MG63 (cell line): ENCODE data around the gene ZNF556. TPM values are rescaled to one million over a fixed set of nuclear protein-coding genes. Genes with fewer than 3 reads are reported as not detected.
"Not testable (repeated sequence)": the region's sequence is repeated elsewhere in the genome, so short reads cannot be mapped to it uniquely, and the experiment has no call there.

Experiments
- DNase-seq: peaks from one replicate; pipeline ENCODE4 v3.0.0-alpha.2; 2020
- H3K27me3 ChIP-seq: fragments of 250-450 bp; sonication (Bioruptor Pico); 2 replicates; pipeline ENCODE4 v1.5.1; 2020; ENCODE audit warnings: mild to moderate bottlenecking, moderate library complexity
- H3K36me3 ChIP-seq: fragments of 250-450 bp; sonication (Bioruptor Pico); 2 replicates; pipeline ENCODE4 v1.5.1; 2020; ENCODE audit warnings: mild to moderate bottlenecking, moderate library complexity
- H3K4me3 ChIP-seq: fragments of 250-450 bp; sonication (Bioruptor Pico); 2 replicates; pipeline ENCODE4 v1.5.1; 2020; ENCODE audit warnings: mild to moderate bottlenecking, moderate library complexity
- H3K9me3 ChIP-seq: fragments of 250-450 bp; sonication (Bioruptor Pico); 2 replicates; pipeline ENCODE4 v1.5.1; 2020; ENCODE audit warnings: mild to moderate bottlenecking, moderate library complexity
- total RNA-seq: library from RNA; depleted of rRNA; stranded (reverse); fragments of >200 nt; shearing (Covaris generic); gene quantifications from 2 replicates; pipeline ENCODE4 v1.2.3, GENCODE V29; 2014; ENCODE audit warnings: low replicate concordance

The ZNF556 gene
- total RNA-seq, 1 experiment from 2014 or later = 0.13 TPM

DNA sequence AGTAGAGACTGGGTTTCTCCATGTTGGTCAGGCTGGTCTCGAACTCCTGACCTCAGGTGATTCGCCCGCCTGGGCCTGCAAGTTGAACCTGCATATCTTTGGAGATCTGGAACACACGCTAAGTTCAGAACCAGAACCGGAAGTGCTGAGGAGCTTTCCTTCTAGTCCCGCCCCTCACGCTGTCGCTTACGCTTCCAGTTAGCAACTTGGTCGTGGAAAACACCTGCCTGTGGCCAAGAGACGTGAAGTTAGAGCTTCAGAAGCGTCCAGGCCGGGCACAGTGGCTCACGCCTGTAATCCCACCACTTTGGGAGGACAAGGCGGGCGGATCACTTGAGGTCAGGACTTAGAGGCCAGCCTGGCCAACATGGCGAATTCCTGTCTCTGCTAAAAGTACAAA, 18.6 kb downstream of the ZNF556 start:
- H3K9me3 ChIP-seq = no peaks in the 10 kb centered on the region
- no peak overlapping the region for H3K4me3 ChIP-seq
- no peaks in the 10 kb centered on the region for H3K36me3 ChIP-seq
- DNase-seq = no peak
- H3K27me3 ChIP-seq = no peaks in the 10 kb centered on the region

DNA sequence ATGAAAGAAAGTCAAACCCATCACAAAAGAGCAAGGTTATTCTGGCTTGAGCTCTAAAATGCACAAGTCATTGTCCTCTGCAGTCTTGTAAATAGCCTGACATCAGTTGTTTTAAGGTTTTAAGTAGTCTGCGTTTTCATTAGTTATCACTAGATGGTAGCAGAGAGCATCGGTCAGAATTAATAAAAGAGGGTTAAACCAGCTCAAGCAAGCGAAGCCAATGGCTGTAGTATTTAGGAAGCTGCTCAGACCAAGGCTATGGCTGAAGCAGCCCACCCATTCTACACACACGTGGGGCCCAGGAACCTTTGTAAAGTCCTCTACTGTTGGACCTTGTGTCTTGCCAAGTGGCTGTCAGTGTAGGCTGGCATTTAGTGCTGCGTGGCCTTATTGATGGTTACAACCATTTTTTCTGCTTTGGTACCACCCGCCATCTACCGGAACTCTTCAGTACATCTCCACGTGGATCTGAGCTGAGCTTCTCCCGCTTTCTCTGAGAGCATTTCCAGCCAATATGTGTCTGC, 20.3 kb downstream of the ZNF556 start:
- Histone ChIP-seq H3K9me3 (no peaks in the 10 kb centered on the region), H3K27me3 (no peaks in the 10 kb centered on the region), H3K36me3 (no peaks in the 10 kb centered on the region), H3K4me3 (no peak overlapping the region)
- DNase-seq = no peak

DNA sequence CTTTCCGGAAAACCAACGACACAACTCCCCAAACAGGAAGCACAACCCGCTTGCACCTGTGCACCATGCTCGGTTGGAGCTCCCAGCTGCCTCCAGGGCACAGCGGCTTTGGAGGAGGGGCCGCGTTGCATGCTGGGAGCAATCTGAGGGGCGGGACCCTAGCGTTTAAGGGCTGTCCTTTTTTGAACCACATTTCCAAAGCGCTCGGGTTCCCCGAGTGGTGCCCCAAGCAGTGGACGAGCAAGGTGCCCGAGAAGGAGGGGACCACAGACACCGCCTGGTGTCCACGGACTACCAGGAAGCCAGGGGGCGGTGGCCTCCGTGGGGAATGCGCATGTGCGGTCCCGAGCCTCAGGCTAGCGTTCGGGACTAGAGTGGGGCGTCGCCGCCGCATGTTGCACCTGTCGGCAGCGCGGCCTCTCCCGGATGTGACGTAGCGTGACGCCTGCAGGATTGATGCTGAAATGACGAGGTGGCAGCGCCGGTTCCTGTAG, 21.6 kb downstream of the ZNF556 start:
- H3K27me3 ChIP-seq = no peaks in the 10 kb centered on the region
- no peak overlapping the region for H3K4me3 ChIP-seq
- no peak for DNase-seq
- H3K36me3 ChIP-seq = no peaks in the 10 kb centered on the region
- no peaks in the 10 kb centered on the region for H3K9me3 ChIP-seq

DNA sequence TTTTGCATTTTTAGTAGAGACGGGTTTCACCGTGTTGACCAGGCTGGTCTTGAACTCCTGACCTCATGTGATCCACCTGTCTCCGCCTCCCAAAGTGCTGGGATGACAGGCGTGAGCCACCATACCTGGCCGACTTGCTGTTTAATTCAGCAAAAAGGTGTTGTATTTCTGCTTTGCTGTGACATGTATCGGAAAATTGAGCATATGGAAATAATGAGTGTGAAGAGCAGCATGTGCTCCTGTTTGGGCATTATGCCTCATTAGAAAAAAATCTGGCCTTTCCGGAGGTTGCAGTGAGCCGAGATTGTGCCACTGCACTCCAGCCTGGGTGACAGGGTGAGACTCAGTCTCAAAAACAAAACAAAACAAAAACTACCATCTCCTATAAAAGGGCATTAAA, 23.4 kb downstream of the ZNF556 start:
- DNase-seq, H3K36me3 ChIP-seq, H3K27me3 ChIP-seq, H3K9me3 ChIP-seq, H3K4me3 ChIP-seq: not testable (repeated sequence)

DNA sequence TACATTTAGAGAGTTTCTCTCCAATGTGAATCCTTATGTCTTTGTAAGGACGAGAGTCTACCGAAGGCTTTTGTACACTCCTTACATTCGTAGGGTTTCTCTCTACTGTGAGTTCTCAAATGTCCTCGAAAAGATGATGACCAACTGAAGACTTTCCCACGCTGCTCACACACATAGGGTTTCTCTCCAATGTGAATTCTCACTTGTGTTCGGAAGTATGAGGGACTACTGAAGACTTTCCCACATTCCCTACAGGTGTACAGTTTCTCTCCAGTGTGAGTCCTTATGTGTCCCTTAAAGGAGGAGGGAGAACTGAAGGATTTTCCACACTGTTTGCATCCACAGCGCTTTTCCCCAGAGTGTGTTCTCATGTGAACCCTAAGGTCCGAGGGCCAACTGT, 29.6 kb downstream of the ZNF556 start:
- no peak for DNase-seq
- H3K27me3 ChIP-seq = no peaks in the 10 kb centered on the region
- H3K36me3 ChIP-seq = no peaks in the 10 kb centered on the region

DNA sequence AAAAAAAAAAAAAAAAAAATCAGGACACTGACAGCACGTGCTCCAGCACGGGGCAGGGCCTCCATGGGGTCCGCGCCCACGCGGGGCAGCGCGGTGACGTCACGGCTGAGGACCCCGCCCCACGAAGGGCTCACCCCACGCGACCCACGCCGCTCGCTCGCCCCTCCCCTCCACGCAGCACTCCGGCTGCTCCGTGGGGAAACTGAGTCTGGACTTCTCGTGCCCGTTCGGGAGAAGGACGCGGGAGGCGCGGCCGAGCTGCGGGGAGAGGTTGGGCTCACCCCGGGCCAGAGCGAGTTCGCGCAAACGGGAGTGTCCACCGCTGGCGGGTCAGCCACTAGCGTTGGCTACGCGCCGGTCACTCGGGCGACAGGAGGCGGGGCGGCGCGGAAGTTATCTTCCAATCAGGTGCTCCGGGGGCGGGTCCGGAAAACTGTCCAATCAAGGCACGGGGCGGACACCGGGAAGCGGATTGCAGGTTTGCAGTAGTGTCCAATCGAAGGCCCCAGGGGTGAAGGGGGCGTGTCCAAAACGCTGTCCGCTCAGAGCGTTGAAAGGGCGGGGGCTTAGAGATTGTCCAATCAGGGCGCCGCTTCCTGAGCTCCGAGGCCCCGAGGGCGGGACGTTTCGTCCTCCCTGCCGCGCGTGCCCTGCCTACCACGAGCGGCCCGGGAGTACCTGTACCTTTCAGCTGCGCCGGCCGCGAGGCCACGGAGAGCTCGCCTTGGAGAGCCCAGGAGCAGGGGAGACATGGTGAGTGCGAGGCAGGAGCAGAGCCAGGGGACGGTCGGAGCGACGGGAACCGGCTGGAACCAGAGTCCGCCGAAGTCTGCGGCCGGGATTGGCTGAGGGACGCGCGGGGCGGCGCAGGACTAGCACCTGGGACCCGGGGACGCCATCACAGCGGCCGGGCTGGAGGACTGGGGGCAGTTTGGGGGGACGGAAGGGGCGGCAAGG, 33.4 kb downstream of the ZNF556 start, which contains the start of gene ZNF57:
ZNF57 (plus strand) TSS at position 633 of the 957 bp plus-strand sequence; CDS start at position 751, 118 bp downstream.
- DNase-seq = peak; percentile 98
- Histone ChIP-seq H3K4me3 (peak within 1 kb of the TSS; percentile 79), H3K9me3 (no peaks in the 10 kb centered on the region), H3K36me3 (no peaks in the 10 kb centered on the region), H3K27me3 (no peaks in the 10 kb centered on the region)

More for the DNA sequence above, 29.6 kb downstream of the ZNF556 start:
- H3K4me3 ChIP-seq = no peak overlapping the region
- H3K9me3 ChIP-seq = no peaks in the 10 kb centered on the region

DNA sequence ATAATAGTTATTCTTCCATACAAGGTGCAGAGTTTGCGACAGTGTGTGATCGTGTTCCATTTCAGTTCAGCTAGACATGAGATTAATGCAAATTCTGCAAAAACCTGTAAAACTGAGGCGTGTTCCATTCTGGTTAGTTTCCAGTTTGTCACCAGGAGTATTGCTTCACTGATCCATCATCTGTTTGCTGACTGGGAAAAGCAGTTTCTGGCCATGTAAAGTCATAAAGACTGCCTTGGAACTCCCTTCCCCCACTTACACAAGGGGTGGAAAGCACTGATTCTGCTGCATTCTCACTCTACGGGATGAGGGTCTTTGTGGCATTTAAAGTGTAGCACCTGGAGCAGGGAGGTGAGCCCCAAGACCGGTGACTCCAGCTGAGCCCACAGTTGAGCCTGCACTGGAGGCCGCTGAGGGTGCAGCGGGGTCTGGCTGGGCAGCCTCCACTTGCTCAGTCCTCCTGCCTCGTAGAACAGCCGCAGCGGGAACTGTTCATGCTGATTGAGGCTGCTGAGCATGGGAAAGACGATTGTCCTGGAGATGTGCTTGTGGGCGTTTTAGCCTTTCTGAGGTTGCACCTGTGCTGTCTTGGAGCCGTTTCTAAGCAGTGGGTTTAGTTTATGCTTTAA, 35.6 kb downstream of the ZNF556 start:
- Histone ChIP-seq H3K36me3 (no peaks in the 10 kb centered on the region), H3K9me3 (no peaks in the 10 kb centered on the region), H3K4me3 (no peak overlapping the region), H3K27me3 (no peaks in the 10 kb centered on the region)
- no peak for DNase-seq

DNA sequence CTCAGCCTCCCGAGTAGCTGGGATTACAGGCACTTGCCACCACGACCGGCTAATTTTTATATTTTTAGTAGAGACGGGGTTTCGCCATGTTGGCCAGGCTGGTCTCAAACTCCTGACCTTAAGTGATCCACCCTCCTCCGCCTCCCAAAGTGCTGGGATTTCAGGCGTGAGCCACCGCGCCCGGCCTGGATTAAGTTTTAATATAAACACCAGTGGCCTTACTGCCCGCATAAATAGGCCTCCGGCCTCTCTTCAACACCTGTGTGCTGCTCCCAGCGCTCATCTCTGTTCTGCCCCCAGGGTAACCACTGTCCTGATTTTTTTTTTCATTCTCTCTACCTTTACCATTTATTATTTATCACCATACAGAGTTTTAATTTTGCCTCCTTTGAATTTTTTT, 36.2 kb downstream of the ZNF556 start:
- H3K36me3 ChIP-seq, H3K4me3 ChIP-seq, DNase-seq: not testable (repeated sequence)

DNA sequence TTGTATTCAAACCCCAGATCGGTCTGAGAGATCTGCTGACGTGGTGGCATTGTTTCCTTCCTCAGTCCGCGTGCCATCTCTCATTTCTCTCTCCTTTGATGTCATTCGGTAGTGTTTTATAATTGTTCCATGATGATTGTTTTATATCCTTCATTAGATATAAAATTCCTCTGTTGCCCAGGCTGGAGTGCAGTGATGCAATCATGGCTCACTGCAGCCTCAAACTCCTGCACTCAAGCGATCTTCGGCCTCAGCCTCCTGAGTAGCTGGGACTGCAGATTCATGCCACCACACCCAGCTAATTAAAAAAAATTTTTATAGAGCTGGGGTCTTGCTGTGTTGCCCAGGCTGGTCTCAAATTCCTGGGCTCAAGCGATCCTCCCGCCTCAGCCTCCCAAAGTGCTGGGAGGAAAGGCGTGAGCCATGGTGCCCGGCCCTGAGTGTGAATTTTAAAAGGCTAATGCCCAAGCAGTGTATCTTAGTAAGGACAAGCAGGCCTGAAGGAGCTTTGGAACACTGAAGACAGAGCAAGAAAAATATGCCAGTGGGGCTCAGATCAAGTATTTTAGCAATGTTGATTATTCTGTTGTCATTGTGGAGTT, 38.9 kb downstream of the ZNF556 start:
- Histone ChIP-seq H3K9me3 (no peaks in the 10 kb centered on the region), H3K36me3 (no peaks in the 10 kb centered on the region), H3K4me3 (no peak overlapping the region), H3K27me3 (no peaks in the 10 kb centered on the region)
- no peak for DNase-seq

More for the DNA sequence above, 36.2 kb downstream of the ZNF556 start:
- H3K27me3 ChIP-seq, H3K9me3 ChIP-seq: not testable (repeated sequence)

DNA sequence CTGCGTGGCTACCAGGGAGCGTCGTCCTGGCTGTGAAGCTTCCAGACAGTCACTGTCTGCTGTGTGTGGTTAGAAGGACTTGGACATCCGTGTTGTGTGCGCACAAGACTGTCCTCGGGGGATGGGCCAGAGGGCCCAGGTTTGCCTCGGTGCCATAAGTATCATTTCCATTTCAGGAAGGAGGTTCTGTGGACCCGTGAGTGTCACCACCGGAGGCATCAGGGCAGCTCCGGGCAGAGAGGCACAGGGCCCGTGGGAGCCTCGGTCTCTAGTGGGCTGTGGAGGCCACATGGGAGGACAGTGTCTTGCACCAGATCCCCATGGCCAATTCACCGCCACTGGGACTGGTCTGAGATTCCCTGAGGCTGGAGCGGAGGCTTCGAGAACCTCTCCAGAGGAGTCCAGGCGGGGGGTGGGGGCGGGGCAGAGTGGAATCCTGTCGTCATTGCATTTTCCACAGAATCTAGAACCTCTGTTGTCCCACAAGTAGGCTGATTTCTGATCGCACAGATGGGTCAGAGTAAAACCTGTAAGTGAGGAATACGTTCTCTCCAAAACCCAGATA, 39.6 kb downstream of the ZNF556 start:
- no peak for DNase-seq
- H3K27me3 ChIP-seq = no peaks in the 10 kb centered on the region
- no peak overlapping the region for H3K4me3 ChIP-seq
- no peaks in the 10 kb centered on the region for H3K36me3 ChIP-seq
- no peaks in the 10 kb centered on the region for H3K9me3 ChIP-seq

DNA sequence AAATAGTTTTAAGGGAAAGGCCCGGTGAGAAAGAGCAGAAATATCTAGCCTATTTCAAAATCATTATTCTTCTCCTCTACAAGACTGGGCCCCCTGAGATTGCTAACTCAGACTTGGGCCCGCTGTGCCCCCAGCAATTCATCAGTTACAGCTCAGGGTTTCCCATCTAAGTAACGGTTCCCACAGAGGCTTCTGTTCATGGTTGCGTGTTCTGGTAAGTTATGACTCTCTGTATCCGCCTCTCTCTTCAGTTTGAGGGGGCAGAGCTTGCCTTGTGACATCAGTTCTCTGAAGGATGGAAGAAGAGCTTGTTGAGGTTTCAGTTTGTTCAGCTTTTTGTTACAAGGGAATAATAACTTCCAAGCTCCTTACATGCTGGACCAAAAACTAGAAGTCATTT, 45.2 kb downstream of the ZNF556 start:
- H3K27me3 ChIP-seq = no peaks in the 10 kb centered on the region
- H3K9me3 ChIP-seq = peaks cover 6% of the 10 kb centered on the region
- no peak for DNase-seq
- no peak overlapping the region for H3K4me3 ChIP-seq
- peaks cover 17% of the 10 kb centered on the region for H3K36me3 ChIP-seq

DNA sequence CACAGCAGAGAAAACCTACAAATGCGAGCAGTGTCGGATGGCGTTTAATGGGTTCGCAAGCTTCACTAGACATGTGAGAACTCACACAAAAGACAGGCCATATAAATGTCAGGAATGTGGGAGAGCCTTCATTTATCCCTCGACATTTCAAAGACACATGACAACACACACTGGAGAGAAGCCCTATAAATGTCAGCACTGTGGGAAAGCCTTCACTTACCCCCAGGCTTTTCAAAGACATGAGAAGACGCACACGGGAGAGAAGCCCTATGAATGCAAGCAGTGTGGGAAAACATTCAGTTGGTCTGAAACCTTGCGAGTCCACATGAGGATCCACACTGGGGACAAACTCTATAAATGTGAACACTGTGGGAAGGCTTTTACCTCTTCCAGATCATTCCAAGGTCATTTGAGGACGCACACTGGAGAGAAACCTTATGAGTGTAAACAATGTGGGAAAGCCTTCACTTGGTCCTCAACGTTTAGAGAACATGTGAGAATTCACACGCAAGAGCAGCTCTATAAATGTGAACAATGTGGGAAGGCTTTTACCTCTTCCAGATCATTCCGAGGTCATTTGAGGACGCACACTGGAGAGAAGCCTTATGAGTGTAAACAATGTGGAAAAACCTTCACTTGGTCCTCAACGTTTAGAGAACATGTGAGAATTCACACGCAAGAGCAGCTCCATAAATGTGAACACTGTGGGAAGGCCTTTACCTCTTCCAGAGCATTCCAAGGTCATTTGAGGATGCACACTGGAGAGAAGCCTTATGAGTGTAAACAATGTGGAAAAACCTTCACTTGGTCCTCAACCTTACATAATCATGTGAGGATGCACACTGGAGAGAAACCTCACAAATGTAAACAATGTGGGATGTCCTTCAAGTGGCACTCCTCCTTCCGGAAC, 50.4 kb downstream of the ZNF556 start:
- Histone ChIP-seq H3K9me3 (peaks cover 6% of the 10 kb centered on the region), H3K27me3 (no peaks in the 10 kb centered on the region), H3K4me3 (no peak overlapping the region), H3K36me3 (peaks cover 22% of the 10 kb centered on the region)
- DNase-seq = no peak

DNA sequence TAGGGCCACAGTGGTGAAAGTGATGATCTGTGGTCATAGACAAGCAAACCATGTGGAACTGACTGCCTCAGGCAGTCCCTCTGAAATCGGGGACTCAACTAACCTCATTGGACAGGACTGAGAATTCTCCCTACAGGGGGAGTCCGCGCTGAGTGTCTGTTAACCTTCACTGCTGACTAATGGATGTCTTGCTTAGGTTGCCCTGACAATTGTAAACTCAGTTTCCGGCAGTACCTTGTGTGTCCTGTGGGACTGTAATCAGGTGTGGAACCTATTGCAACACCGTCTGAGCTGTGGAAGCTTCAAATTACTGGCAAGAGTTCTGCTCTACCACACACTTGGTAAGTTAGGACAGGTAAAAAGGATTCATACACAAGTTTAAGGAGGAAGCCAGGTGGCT, 55.9 kb downstream of the ZNF556 start:
- H3K4me3 ChIP-seq = no peak overlapping the region
- no peak for DNase-seq
- no peaks in the 10 kb centered on the region for H3K9me3 ChIP-seq
- no peaks in the 10 kb centered on the region for H3K27me3 ChIP-seq
- H3K36me3 ChIP-seq = peaks cover 3% of the 10 kb centered on the region

DNA sequence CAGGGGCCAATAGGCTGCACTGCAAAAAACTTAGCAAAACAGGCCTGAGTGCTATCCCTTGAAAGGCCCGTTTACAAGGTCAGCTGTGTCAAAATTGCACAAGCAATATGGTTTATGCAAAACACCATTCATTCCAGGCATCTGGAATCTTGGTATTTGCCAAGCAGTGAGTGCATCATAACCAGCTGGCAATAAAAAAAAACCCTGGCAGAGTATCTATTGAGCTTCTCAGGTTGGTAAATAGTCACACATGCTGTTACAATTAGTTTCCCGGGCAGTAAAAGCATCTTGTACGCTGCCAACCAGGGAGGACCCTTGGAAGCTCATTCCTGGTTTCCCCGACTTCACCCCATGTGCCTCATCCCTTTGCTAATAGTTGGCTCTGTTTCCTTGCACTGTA, 56.4 kb downstream of the ZNF556 start:
- H3K4me3 ChIP-seq = no peak overlapping the region
- peak; percentile 52 for DNase-seq
- no peaks in the 10 kb centered on the region; the same call in 1 of the 2 replicates for H3K36me3 ChIP-seq
- H3K27me3 ChIP-seq = no peaks in the 10 kb centered on the region
- H3K9me3 ChIP-seq = no peaks in the 10 kb centered on the region

DNA sequence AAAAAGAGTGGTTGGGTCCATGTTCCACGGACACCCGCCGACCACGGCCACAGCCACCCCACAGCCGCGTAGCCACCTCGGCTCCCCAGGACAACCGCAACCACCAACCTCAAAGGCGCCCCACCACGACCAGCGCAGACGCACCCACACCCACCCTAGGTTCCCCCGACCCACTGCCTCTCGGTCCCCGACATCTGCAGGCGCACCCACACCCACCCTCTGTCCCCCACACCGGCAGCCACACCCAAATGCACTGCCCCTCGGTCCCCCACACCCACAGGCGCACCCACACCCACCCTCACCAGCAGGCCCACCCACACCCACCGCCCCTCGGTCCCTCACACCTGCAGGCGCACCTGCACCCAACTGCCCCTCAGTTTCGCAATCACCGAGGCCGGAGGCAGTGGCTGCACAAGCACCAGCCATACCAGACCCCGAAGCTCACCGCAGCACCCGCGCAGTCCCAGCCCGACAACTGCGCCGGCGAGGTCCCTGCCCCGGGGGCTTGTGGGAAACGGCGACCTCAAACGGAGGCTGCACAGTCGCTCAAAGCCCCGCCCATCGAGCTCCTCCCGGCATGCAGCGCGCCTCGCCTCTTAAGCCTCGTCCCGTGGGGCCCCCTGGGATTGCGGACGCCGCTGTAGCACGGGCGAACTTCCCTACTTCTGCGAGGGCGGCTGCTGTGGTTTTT, 59.4 kb downstream of the ZNF556 start:
- H3K9me3 ChIP-seq = peaks cover under 1% of the 10 kb centered on the region; the same call in 1 of the 2 replicates
- H3K4me3 ChIP-seq = no peak overlapping the region
- no peaks in the 10 kb centered on the region for H3K36me3 ChIP-seq
- H3K27me3 ChIP-seq = no peaks in the 10 kb centered on the region
- DNase-seq = no peak
